ENCODE measurements around the gene PRSS16. TPM values are rescaled to one million over a fixed set of nuclear protein-coding genes. Genes with fewer than 3 reads are reported as not detected.

Gene PRSS16
- total and polyA plus RNA-seq, 9 of the 15 experiments (the other 6 are each of a cell fraction or from before 2014, with no cell fraction given), result 4.5 to 21.3 (median 12.1) TPM

DNA sequence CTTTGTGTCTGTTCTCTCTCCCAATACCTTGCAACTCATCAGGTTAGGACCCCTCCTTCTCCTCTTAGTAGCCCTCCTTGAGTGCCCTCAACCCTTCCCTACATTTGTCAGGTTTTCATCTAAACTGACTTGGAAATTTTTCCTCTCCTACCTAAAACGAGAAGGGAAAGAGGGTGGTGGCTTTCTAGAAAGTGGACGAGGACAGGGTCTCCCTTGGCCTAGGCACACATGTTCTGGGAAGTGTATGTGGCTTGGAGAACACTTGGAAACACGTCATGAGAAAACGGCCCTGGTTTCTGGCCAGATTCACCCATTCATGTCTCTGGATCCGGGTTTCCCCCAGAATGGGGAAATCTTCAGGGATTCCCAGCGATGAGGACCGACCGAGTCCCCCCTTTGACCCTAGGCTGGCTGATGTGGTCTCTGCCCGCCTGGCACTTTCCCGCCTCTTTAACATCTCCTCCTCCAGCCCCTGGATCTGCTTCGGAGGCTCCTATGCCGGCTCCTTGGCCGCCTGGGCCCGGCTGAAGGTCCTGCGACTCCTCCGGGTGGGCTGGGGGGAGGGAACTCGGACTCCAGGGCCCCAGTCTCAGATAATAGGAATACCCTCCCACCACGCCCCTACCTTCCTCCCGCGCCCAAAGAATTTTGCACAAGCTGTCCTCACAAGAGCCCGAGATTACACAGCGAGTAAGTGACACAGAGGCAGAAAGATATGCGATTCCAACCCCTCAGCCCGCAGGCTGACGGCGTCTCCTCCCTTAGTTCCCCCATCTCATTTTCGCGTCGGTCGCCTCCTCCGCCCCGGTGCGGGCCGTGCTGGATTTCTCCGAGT is 3.0 kb downstream of the PRSS16 start (continued):
- TF ChIP-seq, protein P1, sequence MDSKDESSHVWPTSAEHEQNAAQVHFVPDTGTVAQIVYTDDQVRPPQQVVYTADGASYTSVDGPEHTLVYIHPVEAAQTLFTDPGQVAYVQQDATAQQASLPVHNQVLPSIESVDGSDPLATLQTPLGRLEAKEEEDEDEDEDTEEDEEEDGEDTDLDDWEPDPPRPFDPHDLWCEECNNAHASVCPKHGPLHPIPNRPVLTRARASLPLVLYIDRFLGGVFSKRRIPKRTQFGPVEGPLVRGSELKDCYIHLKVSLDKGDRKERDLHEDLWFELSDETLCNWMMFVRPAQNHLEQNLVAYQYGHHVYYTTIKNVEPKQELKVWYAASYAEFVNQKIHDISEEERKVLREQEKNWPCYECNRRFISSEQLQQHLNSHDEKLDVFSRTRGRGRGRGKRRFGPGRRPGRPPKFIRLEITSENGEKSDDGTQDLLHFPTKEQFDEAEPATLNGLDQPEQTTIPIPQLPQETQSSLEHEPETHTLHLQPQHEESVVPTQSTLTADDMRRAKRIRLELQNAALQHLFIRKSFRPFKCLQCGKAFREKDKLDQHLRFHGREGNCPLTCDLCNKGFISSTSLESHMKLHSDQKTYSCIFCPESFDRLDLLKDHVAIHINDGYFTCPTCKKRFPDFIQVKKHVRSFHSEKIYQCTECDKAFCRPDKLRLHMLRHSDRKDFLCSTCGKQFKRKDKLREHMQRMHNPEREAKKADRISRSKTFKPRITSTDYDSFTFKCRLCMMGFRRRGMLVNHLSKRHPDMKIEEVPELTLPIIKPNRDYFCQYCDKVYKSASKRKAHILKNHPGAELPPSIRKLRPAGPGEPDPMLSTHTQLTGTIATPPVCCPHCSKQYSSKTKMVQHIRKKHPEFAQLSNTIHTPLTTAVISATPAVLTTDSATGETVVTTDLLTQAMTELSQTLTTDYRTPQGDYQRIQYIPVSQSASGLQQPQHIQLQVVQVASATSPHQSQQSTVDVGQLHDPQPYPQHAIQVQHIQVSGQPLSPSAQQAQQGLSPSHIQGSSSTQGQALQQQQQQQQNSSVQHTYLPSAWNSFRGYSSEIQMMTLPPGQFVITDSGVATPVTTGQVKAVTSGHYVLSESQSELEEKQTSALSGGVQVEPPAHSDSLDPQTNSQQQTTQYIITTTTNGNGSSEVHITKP (IDR thresholded peaks at IDR 0.05; ENCODE audit: partially characterized antibody), result no peak
- TF ChIP-seq SP2 (IDR thresholded peaks at IDR 0.05; ENCODE audit: extremely low read depth, low read depth, low read length, poor library complexity, severe bottlenecking) (no peak), TOE1 (IDR thresholded peaks at IDR 0.05; ENCODE audit: borderline replicate concordance) (no peak), TOE1 (CRISPR knock-in tag; IDR thresholded peaks at IDR 0.05; ENCODE audit: borderline replicate concordance, low read depth) (no peak), MCM2 (IDR thresholded peaks at IDR 0.05; ENCODE audit: low read depth) (no peak), BACH1 (tag; IDR thresholded peaks at IDR 0.05) (no peak), HNRNPLL (IDR thresholded peaks at IDR 0.05; ENCODE audit: low read depth, low read length, poor library complexity, severe bottlenecking) (peak; percentile 71), NR2C2 (CRISPR knock-in tag; IDR thresholded peaks at IDR 0.05) (no peak), NR2C2 (tag; IDR thresholded peaks at IDR 0.05) (no peak), HCFC1 (IDR thresholded peaks at IDR 0.05; ENCODE audit: low read depth, low read length) (no peak), POLR3G (IDR thresholded peaks at IDR 0.05; ENCODE audit: extremely low read depth, insufficient read length, insufficient replicate concordance) (no peak), CHCHD3 (CRISPR knock-in tag; IDR thresholded peaks at IDR 0.05) (no peak), KDM5B (IDR thresholded peaks at IDR 0.05; ENCODE audit: insufficient replicate concordance, low read depth, low read length) (peak; percentile 48), DACH1 (IDR thresholded peaks at IDR 0.05; ENCODE audit: partially characterized antibody) (no peak), SETDB1 (IDR thresholded peaks at IDR 0.05; ENCODE audit: low read length) (no peak), TRIM28 (IDR thresholded peaks at IDR 0.05) (no peak), KDM2B (CRISPR knock-in tag; IDR thresholded peaks at IDR 0.05) (no peak), SLC30A9 (CRISPR knock-in tag; IDR thresholded peaks at IDR 0.05) (no peak), CHD2 (IDR thresholded peaks at IDR 0.05; ENCODE audit: low read depth, low read length) (no peak), NFIX (CRISPR knock-in tag; IDR thresholded peaks at IDR 0.05; ENCODE audit: low read depth) (no peak), TBL1XR1 (IDR thresholded peaks at IDR 0.05; ENCODE audit: low read length in 2 of 2) (no peak)
- TF ChIP-seq, protein P2, sequence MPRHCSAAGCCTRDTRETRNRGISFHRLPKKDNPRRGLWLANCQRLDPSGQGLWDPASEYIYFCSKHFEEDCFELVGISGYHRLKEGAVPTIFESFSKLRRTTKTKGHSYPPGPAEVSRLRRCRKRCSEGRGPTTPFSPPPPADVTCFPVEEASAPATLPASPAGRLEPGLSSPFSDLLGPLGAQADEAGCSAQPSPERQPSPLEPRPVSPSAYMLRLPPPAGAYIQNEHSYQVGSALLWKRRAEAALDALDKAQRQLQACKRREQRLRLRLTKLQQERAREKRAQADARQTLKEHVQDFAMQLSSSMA (CRISPR knock-in tag; IDR thresholded peaks at IDR 0.05), result no peak
- TF ChIP-seq, protein P3, sequence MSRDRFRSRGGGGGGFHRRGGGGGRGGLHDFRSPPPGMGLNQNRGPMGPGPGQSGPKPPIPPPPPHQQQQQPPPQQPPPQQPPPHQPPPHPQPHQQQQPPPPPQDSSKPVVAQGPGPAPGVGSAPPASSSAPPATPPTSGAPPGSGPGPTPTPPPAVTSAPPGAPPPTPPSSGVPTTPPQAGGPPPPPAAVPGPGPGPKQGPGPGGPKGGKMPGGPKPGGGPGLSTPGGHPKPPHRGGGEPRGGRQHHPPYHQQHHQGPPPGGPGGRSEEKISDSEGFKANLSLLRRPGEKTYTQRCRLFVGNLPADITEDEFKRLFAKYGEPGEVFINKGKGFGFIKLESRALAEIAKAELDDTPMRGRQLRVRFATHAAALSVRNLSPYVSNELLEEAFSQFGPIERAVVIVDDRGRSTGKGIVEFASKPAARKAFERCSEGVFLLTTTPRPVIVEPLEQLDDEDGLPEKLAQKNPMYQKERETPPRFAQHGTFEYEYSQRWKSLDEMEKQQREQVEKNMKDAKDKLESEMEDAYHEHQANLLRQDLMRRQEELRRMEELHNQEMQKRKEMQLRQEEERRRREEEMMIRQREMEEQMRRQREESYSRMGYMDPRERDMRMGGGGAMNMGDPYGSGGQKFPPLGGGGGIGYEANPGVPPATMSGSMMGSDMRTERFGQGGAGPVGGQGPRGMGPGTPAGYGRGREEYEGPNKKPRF (IDR thresholded peaks at IDR 0.05; ENCODE audit: low read depth, low read length), result no peak

All from K562 (cell line).